Renal cortex interstitium (tissue), 11 donors: ENCODE results near the gene RANBP1. TPM values are rescaled to one million over a fixed set of nuclear protein-coding genes. Genes with fewer than 3 reads are reported as not detected.
A peak's percentile ranks its signal among the peaks of the same experiment; 100 is the strongest.

Experiments
- DNase-seq, 11 donors: peaks; one replicate each; pipeline ENCODE4 v3.0.0-alpha.2; 2013; ENCODE audit warnings: low read depth in 9 of 11, low spot score in 4 of 11; ENCODE audit errors: extremely low read depth in 1 of 11
- polyA plus RNA-seq, 3 donors: library from polyadenylated mRNA; unstranded; fragments of 120-200 nt; gene quantifications; one replicate each; pipeline ENCODE4 v1.2.1, GENCODE V29; 2013; ENCODE audit not compliant: insufficient read length in 3 of 3

Gene RANBP1
- polyA plus RNA-seq, 3 donors, result 175 to 213 (median 202) TPM

DNA sequence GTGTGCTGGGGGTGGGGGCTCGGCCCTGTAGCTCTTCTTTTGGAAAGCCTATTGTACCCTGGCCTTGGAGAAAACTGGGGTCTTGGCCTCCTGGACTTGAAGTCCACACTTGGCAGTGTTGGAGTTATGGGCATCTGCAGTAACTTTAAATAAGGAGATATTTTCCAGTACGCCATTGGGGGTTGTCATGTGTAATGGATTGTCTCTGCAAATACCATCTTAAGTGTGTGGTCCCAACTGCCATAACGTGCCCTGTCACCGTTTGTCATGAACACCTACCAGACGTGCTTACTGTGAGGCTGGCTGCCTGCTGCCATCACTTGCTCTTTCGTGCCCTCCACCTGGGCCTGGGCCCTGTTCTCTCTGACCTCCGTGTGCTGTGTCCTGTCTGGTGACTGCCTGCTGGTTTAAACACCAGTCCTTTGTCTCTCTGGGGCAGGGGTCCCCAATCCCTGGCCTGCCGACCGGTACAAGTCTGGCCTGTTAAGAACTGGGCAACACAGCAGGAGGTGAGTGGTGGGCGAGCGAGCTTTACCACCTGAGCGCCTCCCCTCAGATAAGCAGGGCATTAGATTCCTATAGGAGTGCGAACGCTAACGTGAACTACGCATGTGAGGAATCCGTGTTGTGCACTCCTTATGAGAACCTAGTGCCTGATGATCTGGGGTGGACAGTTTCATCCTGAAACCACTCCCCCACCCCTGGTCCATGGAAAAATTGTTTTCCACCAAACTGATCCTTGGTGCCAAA is 12.1 kb downstream of the RANBP1 start:
- no peak for DNase-seq

DNA sequence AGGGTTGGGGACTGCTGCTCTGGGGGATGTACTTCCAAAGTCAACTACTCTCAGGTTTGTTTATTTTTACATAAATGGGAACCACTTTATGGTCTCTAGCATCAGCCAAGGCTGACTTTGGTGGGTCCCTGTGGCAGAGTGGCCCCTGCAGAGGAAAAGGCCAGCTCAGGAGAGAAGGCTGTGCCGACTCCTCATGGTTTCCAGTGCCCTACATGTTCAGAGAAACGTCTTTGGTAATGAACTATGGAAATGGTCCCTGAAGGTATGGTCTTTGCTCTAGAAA is 12.7 kb downstream of the RANBP1 start:
- no peak for DNase-seq

- DNase-seq, result no peak
These were observed 13.2 kb downstream of the RANBP1 start for GRCh38 chr22:20128902-20129746.

DNA sequence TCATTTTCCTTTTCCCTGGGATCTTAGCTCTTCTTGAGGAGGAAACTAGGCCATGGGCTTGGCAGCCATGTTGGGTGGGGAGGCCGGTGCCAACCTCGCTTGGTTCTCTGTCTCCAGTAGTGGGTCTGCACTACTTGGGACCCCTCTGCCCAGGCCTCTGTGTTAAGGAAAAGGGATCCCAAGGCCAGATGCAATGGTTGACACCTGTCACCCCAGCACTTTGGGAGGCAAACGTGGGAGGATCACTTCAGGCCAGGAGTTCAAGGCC is 13.8 kb downstream of the RANBP1 start:
- no peak for DNase-seq

GRCh38 chr22:20130319-20130718 is 14.4 kb downstream of the RANBP1 start:
- no peak for DNase-seq

- DNase-seq, result peak in 9 of 11 donors; percentile 33 to 72 (median 65)
These were observed 15.1 kb downstream of the RANBP1 start for GRCh38 chr22:20130731-20131596.

DNA sequence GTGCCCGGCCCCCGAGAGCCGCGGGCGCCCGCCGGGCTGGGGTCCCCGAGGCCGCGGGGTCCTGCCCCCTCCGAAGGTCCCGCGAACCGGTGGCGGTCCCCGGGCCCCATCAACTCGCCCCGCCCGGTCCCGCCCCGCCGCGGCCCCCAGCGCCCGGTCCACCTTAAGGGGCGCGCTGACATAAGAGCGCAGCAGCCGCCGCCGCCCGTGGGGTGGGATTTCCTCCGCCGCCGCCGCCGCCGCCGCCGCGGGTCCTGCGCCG is 15.6 kb downstream of the RANBP1 start, which contains the start of gene ZDHHC8:
ZDHHC8 (plus strand) TSS at position 208 of the 262 bp plus-strand sequence. CDS start 144 bp downstream, outside the sequence.
- DNase-seq, result peak in 1 of 11 donors; percentile 24

GRCh38 chr22:20131859-20132685 is 16.2 kb downstream of the RANBP1 start:
- no peak for DNase-seq

DNA sequence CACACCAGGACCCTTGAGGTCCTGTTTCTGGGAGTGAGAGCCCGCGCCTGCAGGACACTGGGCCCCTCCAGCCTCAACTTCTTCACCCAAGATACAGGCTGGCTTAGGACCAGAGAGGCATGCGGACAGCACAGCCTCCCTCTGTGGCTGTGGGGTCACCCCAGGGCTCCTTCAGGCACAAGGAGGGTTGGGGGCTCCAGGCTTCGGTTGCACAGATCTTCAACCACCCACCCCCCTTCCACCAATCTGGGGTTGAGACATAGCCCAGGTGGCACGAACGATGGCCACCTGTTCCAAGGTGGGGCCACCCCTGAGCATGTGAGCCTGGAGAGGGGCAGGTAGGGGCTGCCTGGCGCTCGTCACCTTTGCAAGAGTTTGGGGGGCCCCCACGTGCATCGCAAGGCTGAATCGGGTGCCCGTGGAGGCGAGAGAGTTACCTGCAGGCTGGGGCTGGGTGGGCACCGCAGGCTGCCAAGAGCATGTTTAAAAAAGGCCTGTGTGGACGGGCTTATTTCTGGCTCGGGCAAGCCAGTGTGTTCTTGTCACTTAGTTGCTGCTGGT is 16.9 kb downstream of the RANBP1 start:
- no peak for DNase-seq

GRCh38 chr22:20133930-20134549 is 18.1 kb downstream of the RANBP1 start:
- no peak for DNase-seq

DNA sequence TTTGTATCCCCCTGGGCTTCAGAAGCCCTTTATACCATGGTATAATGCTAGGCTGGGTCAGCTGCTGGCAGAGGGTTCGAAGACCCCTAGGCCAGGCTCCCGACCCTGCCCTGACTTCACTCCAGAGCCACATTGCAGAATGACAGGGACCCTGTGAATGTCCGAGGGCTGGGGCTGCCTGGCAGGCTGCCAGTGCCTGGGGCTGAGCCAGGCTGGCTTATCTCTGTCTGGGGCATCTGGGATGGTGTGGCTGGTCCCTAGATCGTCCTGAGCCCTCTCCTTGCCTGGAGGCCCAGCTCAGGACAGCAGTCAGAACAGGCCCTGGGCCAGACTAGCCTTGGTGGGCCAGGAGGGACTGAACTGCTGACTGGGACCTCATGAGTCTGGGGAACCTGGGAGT is 19.4 kb downstream of the RANBP1 start:
- DNase-seq, result no peak

GRCh38 chr22:20135806-20136602 is 20.1 kb downstream of the RANBP1 start:
- DNase-seq, result no peak

GRCh38 chr22:20136603-20136873 is 20.6 kb downstream of the RANBP1 start:
- no peak for DNase-seq

GRCh38 chr22:20137113-20137512 is 21.2 kb downstream of the RANBP1 start:
- no peak for DNase-seq

GRCh38 chr22:20137671-20138416 is 21.9 kb downstream of the RANBP1 start:
- no peak for DNase-seq

- no peak for DNase-seq
These were observed 22.5 kb downstream of the RANBP1 start for GRCh38 chr22:20138417-20138738.

GRCh38 chr22:20138868-20139267 is 23.0 kb downstream of the RANBP1 start:
- DNase-seq, result no peak
